Prostate gland (tissue), 2 donors: Measurements from ENCODE around the gene ZDHHC18.

ENCODE experiments used
- CTCF ChIP-seq, 4 experiments: fragments of 200-600 bp in 2 of 4; fragments of 450-650 bp in 2 of 4; sonication (generic) in 2 of 4; IDR thresholded peaks; 1 replicate in 3 of 4; 2 replicates in 1 of 4; pipeline ENCODE4 v1.5.1; 2016 to 2019; ENCODE audit warnings: antibody characterized with exemption in 4 of 4, mild to moderate bottlenecking in 2 of 4, moderate library complexity in 2 of 4
- POLR2A ChIP-seq: fragments of 450-650 bp; IDR thresholded peaks from one replicate; pipeline ENCODE4 v1.6.1; 2016; ENCODE audit warnings: antibody characterized with exemption, mild to moderate bottlenecking

GRCh38 chr1:26864610-26865480, 38.4 kb downstream of the ZDHHC18 start:
- peak in 2 of 4 experiments; percentile 44 to 52 for TF ChIP-seq CTCF (IDR thresholded peaks at IDR 0.05)
- TF ChIP-seq POLR2A, result peak; percentile 95
